Measurements from ENCODE around the gene CALD1. TPM values are rescaled to one million over a fixed set of nuclear protein-coding genes. Genes with fewer than 3 reads are reported as not detected.

Gene CALD1
- total RNA-seq, 1 donor from 2014 or later = 389 TPM

GRCh38 chr7:134859783-134860182, 80.3 kb downstream of the CALD1 start:
- DNase-seq (ENCODE audit: low spot score) = no peak

- DNase-seq (ENCODE audit: low spot score) = no peak
Measured at GRCh38 chr7:134865001-134865845, 85.8 kb downstream of the CALD1 start.

- DNase-seq (ENCODE audit: low spot score) = no peak
Measured at GRCh38 chr7:134866617-134867016, 87.2 kb downstream of the CALD1 start.

- DNase-seq (ENCODE audit: low spot score) = no peak
Measured at GRCh38 chr7:134870156-134870555, 90.7 kb downstream of the CALD1 start.

GRCh38 chr7:134870781-134871180, 91.3 kb downstream of the CALD1 start:
- no peak for DNase-seq (ENCODE audit: low spot score)

- DNase-seq (ENCODE audit: low spot score) = no peak
Measured at GRCh38 chr7:134873253-134873652, 93.8 kb downstream of the CALD1 start.

GRCh38 chr7:134874407-134874806, 95.0 kb downstream of the CALD1 start:
- no peak for DNase-seq (ENCODE audit: low spot score)

GRCh38 chr7:134875867-134876266, 96.4 kb downstream of the CALD1 start:
- no peak for DNase-seq (ENCODE audit: low spot score)

- DNase-seq (ENCODE audit: low spot score) = no peak
Measured at GRCh38 chr7:134878746-134879357, 99.4 kb downstream of the CALD1 start.

GRCh38 chr7:134879815-134880475, 100.5 kb downstream of the CALD1 start:
- no peak for DNase-seq (ENCODE audit: low spot score)

- no peak for DNase-seq (ENCODE audit: low spot score)
Measured at GRCh38 chr7:134882481-134882880, 103.0 kb downstream of the CALD1 start.

- no peak for DNase-seq (ENCODE audit: low spot score)
Measured at GRCh38 chr7:134885967-134886352, 106.5 kb downstream of the CALD1 start.

- DNase-seq (ENCODE audit: low spot score) = peak; percentile 64
Measured at GRCh38 chr7:134886353-134887057, 107.1 kb downstream of the CALD1 start.

- DNase-seq (ENCODE audit: low spot score) = no peak
Measured at GRCh38 chr7:134887523-134887922, 108.1 kb downstream of the CALD1 start.

- no peak for DNase-seq (ENCODE audit: low spot score)
Measured at GRCh38 chr7:134888141-134888740, 108.8 kb downstream of the CALD1 start.

- peak; percentile 55 for DNase-seq (ENCODE audit: low spot score)
Measured at GRCh38 chr7:134890246-134891240, 111.1 kb downstream of the CALD1 start.

GRCh38 chr7:134891262-134891695, 111.8 kb downstream of the CALD1 start:
- peak; percentile 77 for DNase-seq (ENCODE audit: low spot score)

- no peak for DNase-seq (ENCODE audit: low spot score)
Measured at GRCh38 chr7:134891696-134892678, 112.6 kb downstream of the CALD1 start.

GRCh38 chr7:134892963-134893362, 113.5 kb downstream of the CALD1 start:
- DNase-seq (ENCODE audit: low spot score) = no peak
